Activated CD8-positive, alpha-beta memory T cell treated with anti-CD3 and anti-CD28 coated beads, Interleukin-2, amount 50 U/mL, for 24 hours (primary cell): ENCODE data around the gene CDC42EP1.
"Not testable (repeated sequence)": the region's sequence is repeated elsewhere in the genome, so short reads cannot be mapped to it uniquely, and the experiment has no call there.

ENCODE experiments used
- DNase-seq: peaks from one replicate; pipeline ENCODE4 v3.0.0-alpha.2; 2020; ENCODE audit errors: extremely low read depth

CDC42EP1 gene

DNA sequence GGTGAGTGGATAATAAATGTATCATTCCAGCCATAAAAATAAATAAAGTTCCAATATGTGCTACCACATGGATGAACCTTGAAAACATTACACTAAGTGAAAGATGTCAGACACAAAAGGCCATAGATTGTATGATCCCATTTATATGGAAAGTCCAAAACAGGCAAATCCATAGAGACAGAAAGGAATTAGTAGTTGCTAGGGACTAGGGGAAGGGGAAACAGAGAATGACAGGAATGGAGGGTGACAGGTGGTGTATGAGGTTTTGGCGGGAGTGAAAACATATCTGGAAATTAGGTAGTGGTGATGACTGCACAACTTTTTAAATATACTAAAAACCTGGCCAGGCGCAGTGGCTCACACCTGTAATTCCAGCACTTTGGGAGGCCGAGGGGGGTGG, 25.8 kb upstream of the CDC42EP1 start:
- DNase-seq = no peak

- DNase-seq = no peak
Observed at GRCh38 chr22:37535159-37535558, 25.1 kb upstream of the CDC42EP1 start.

GRCh38 chr22:37538590-37539357, 21.5 kb upstream of the CDC42EP1 start:
- DNase-seq = peak; percentile 74

- DNase-seq = not testable (repeated sequence)
Observed at GRCh38 chr22:37539790-37540189, 20.5 kb upstream of the CDC42EP1 start.

DNA sequence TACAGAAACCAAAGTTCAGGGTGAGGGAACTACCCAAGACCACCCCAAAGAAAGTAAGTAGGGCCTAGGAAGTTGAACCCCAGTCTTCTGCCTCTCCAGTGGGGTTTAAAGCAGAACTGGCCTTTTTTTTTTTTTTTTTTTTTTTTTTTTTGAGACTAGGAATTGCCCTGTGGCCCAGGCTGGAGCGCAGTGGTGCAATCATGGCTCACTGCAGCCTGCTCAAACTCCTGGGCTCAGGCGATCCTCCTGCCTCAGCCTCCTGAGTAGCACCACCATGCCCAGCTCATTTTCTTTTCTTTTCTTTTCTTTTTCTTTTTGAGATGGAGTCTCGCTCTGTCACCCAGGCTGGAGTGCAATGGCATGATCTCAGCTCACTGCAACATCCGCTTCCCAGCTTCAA, 17.9 kb upstream of the CDC42EP1 start:
- not testable (repeated sequence) for DNase-seq

DNA sequence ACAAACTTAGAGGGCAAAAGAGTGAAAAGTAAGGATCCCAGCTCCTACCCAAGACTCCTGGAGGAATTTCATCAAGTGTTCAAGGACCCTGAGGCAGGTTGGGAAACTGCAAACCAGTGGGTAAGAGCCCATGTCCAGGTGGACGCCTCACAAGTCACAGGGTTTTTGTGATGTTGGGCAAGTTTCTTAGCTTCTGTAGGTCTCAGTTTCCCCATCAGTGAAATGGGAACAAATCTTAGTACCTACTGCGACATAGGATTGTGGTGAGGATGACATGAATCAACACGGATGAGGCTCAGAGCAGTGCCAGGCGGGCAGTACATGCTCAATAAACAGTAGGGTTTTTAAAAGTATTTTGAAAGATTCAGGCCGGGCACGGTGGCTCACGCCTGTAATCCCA, 17.3 kb upstream of the CDC42EP1 start:
- DNase-seq = no peak

- no peak for DNase-seq
Observed at GRCh38 chr22:37544955-37545702, 15.2 kb upstream of the CDC42EP1 start.

DNA sequence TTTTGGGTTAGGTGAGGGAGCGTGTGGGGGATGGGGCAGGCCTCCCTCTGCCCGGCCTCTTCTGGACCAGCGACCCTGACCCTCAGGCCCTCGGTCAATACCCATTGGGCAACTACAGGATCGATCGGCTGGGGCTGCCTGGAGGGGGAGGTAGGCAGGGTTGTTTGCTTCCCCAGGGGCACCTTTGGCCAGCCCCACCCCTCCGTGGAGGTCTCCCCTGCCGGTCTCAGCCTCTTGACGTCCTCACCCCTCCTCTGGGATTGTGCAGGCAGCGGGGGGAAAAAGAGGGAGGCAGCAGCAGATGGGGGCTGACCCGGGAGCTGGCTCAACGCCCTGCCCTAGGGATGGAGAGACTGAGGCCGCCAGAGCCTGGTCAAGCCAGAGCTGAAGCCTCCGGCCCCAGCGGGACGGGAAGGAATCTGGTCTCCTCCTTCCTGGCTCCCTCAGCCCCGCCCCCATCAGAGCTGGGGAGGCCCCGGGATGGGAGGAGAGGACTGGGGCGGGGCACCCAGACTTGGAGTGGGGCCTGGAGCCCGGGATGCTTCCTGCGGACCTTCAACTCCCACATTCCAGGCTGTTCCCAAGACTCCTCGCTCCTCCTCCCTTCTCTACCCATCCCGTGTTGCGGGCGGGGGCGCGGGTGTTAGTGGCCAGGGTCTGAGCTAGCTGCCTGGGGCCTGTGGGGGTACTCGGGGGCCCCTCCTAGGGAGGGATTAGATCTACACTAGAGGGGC, 14.4 kb upstream of the CDC42EP1 start:
- DNase-seq = no peak

DNA sequence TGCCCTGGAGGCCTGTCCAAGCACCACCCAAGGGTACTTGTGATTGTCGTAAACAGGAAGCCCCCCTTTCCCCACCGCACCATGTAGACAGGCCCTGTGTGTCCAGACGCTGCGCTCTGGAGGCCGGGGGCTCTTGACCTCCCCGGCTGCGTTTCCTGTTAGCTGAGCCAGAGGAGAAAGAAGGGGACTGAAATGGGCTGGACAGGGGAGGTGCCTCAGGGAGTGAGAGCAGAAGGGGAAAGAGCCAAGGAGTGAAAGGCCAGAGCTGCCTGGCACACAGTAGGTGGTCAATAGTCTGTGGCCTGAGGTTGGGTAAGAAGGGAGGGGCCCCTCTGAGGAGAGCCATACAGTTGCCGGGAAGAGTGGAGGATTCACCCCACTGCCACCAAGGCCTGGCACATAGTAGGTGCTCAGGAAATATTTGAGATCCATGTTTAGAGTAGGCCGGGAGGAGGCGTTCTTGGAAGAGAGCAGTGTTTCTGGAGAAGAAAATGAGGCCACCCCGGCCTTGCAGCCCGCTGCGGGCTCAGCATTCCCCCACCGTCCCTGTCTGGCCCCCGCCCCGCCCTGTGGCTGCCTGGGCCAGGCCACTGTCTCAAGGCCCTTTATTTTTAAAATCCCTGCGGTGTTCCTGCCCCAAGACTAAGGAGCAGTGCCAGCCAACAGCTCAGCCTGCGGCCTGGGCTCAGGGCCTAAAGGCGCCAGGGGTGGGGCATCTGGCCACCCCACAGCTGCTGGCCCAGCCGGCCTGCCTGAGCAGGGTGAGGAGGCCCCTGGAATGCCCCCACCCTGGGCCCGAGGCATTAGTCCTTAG, 13.6 kb upstream of the CDC42EP1 start:
- no peak for DNase-seq

- DNase-seq = no peak
Observed at GRCh38 chr22:37547251-37547741, 13.0 kb upstream of the CDC42EP1 start.

DNA sequence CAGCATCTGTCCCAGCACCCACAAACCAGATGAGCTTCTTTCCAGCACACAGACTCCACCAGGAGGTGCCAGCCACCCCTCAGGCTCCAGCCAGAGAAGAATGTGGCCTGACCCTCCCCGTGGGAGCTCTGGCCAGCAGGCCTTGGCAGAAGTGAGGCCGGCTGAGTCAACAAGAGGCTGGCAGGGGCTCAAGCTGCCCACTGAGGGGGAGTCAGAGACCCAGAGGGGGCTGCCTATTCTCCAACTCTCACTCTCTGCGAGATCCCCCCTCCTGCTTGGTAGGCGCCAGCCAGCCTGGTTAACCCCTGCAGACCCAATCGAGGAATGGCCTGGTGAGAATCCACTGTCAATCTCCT, 10.6 kb upstream of the CDC42EP1 start:
- DNase-seq = no peak

GRCh38 chr22:37550921-37551320, 9.4 kb upstream of the CDC42EP1 start:
- not testable (repeated sequence) for DNase-seq

GRCh38 chr22:37551981-37552380, 8.3 kb upstream of the CDC42EP1 start:
- no peak for DNase-seq

DNA sequence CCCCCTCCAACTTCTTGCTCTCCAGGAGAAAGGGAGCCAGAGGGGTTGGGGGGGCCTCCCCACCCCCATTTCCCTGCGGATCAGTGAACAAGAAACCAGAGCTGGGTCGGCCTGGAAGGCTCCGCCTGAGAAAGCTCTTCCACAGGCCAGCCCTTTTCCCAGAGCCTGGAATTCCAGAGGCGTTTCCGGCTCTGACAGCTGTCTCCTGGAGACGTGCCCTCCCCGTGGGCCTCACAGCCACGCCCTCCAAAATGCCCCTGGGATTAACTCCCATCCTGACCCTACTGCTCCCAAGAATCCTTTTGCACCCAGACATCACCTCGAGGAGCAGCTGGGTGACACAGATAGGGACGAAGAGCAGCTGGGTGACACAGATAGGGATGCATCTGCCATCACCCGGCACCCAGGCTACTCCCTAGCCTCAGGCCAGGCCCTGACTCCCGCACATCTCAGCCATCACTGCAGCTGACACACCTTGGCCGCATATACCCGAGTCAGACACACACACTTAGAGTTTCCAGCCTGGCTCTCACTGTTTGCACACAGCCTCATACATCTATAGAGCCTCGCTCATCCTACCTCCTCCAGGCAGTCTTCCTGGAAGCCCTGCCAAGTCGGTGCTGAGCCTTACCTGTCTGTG, 7.6 kb upstream of the CDC42EP1 start:
- DNase-seq = no peak

DNA sequence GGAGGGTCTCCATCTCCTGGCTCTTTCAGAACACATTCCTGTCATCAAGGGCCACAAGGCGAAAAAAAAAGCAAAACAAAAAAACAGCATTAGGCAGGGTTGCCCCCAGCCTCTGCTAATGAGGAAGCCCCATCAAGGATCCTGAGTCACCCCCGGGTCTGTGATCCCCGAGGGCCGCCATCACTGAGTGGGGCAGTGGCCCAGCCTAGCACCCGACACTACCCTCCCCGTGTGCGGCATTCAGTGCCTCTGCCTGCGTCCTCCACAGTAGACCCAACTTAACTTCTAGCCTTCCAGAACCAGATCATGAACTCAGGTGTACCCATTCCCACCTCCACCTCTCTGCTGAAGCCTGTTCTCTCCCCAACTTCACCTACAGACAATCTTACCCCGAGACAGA, 6.6 kb upstream of the CDC42EP1 start:
- no peak for DNase-seq

- DNase-seq = no peak
Observed at GRCh38 chr22:37555029-37555428, 5.3 kb upstream of the CDC42EP1 start.

DNA sequence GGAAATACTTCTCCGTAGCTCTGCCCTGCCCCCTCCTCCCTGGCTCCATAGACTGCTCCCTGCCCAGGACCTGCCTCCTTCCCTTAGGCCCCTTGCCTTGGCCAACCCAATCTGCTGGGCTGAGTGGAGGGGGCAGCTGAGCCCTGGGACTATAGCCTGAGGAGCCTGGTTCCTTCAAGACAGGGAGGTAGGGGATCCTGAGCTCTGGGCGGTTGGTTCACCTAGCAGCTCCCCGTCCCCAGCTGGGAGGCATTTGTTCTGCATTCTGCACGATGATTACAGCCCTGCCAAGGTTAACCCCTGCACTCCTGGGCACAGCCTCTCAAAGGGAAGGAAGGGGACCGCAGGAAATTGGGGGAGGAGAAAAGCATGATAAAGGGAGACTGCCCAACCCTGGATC, 3.6 kb upstream of the CDC42EP1 start:
- no peak for DNase-seq

- DNase-seq = no peak
Observed at GRCh38 chr22:37557321-37558001, 2.8 kb upstream of the CDC42EP1 start.

GRCh38 chr22:37558815-37559214, 1.5 kb upstream of the CDC42EP1 start:
- no peak for DNase-seq

GRCh38 chr22:37559521-37559900, 769 bp upstream of the CDC42EP1 start:
- DNase-seq = no peak
